MCF 10A (cell line): Measurements from ENCODE around the gene FBXW12. TPM values are rescaled to one million over a fixed set of nuclear protein-coding genes. Genes with fewer than 3 reads are reported as not detected.

Experiments used
- BruUV-seq: library from RNA; stranded (reverse); fragments of 400-500 nt; replicated peaks from 2 replicates; lab custom pipeline; 2021; lab: Mats Ljungman, UMichigan
- CTCF ChIA-PET: fragments of 300-600 bp; sonication (Branson Sonifier 250); formaldehyde crosslinking; extraction: SDS; loops from one replicate; lab custom pipeline; 2021; ENCODE audit warnings: antibody characterized with exemption, inconsistent platforms; lab: Yijun Ruan, JAX
- POLR2A ChIA-PET: fragments of 300-600, 350-650 bp; sonication (Branson Sonifier 250); formaldehyde crosslinking; extraction: SDS; loops from one replicate; lab custom pipeline; 2020; ENCODE audit warnings: antibody characterized with exemption, inconsistent platforms; lab: Yijun Ruan, JAX
- DNase-seq: peaks from one replicate; pipeline ENCODE4 v3.0.0-alpha.2; 2018; ENCODE audit not compliant: unreplicated experiment
- H3K27ac Mint-ChIP-seq: one replicate; pipeline ENCODE4 v1.8.0; 2022; ENCODE audit warnings: mild to moderate bottlenecking, low read depth, mixed read lengths; ENCODE audit not compliant: unreplicated experiment
- H3K27me3 Mint-ChIP-seq: one replicate; pipeline ENCODE4 v1.8.0; 2022; ENCODE audit warnings: mixed read lengths; ENCODE audit not compliant: insufficient read depth, unreplicated experiment
- H3K36me3 Mint-ChIP-seq: one replicate; pipeline ENCODE4 v1.8.0; 2022; ENCODE audit warnings: mild to moderate bottlenecking, moderate library complexity, mixed read lengths; ENCODE audit not compliant: insufficient read depth, unreplicated experiment
- H3K4me1 Mint-ChIP-seq: one replicate; pipeline ENCODE4 v1.8.0; 2022; ENCODE audit warnings: mixed read lengths; ENCODE audit not compliant: insufficient read depth, unreplicated experiment
- H3K4me3 Mint-ChIP-seq: one replicate; pipeline ENCODE4 v1.8.0; 2022; ENCODE audit warnings: mild to moderate bottlenecking, moderate library complexity, mixed read lengths; ENCODE audit not compliant: unreplicated experiment
- H3K9me3 Mint-ChIP-seq: one replicate; pipeline ENCODE4 v1.8.0; 2022; ENCODE audit warnings: mixed read lengths; ENCODE audit not compliant: unreplicated experiment
- CTCF ChIP-seq: fragments of 200-600 bp; IDR thresholded peaks from one replicate; pipeline ENCODE4 v1.8.0; 2022; ENCODE audit warnings: antibody characterized with exemption, mild to moderate bottlenecking; ENCODE audit not compliant: unreplicated experiment
- intact Hi-C: fragments of 100-400 bp; cut with micrococcal nuclease; formaldehyde crosslinking; loops from 2 replicates; pipeline ENCODE4 v1.14.1; 2022
- total RNA-seq: library from RNA; stranded (reverse); gene quantifications from 2 replicates; pipeline ENCODE4 v1.2.3, GENCODE V29; 2022

Gene FBXW12
- total RNA-seq, 1 experiment from 2014 or later: not detected

GRCh38 chr3:48416091-48416505 lies 44.1 kb downstream of the FBXW12 start:
- intact Hi-C loops: no loop called here
- DNase-seq: no peak
- Mint-ChIP-seq H3K4me1 (peaks cover 15% of the 10 kb centered on the region), H3K9me3 (no peaks in the 10 kb centered on the region), H3K36me3 (peaks cover 80% of the 10 kb centered on the region), H3K27ac (no peak overlapping the region), H3K4me3 (no peak overlapping the region), H3K27me3 (no peaks in the 10 kb centered on the region)
- no peak for TF ChIP-seq CTCF
- BruUV-seq: no TSS peak
- ChIA-PET POLR2A (interaction anchor here (6.4 to 22.1 kb wide), 2 partner anchors 12 to 14 kb away, joined by 65 to 749 read pairs; partner anchors contain the start of gene PLXNB1), CTCF (interaction anchor here (0.6 to 22.6 kb wide), 3 partner anchors 12 to 21 kb away, joined by 4 to 647 read pairs (median 4); partner anchors contain the start of genes CCDC51 and TMA7)

DNA sequence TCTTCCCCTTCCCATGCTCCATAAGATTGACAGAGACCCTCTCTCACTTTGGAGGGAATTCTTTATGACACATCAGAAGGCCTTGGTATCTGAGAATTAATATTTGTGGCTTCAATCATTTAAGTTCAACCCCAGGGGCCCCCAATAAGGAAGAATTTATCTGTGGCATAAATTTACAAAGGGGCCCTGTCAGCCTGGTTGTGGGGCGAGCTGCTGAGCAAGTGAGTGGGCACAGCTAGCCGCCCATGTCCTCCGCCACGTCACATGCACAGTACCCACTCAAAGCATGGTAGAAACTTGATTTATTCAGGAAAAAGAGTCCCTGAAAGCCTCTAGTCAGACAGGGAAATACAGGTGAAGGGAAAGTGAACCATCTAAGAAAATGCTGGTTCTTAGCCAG lies 44.5 kb downstream of the FBXW12 start:
- peaks cover 82% of the 10 kb centered on the region for H3K36me3 Mint-ChIP-seq
- intact Hi-C loops: no loop called here
- CTCF ChIA-PET: interaction anchor here (0.6 to 22.6 kb wide), 3 partner anchors 11 to 20 kb away, joined by 4 to 647 read pairs (median 4); partner anchors contain the start of genes CCDC51 and TMA7

GRCh38 chr3:48417529-48418108 lies 45.6 kb downstream of the FBXW12 start:
- no peak overlapping the region for H3K4me3 Mint-ChIP-seq
- no peaks in the 10 kb centered on the region for H3K9me3 Mint-ChIP-seq
- H3K27ac Mint-ChIP-seq: no peak overlapping the region
- H3K4me1 Mint-ChIP-seq: peaks cover 14% of the 10 kb centered on the region
- no peak for DNase-seq
- no TSS peak for BruUV-seq
- peaks cover 88% of the 10 kb centered on the region for H3K36me3 Mint-ChIP-seq
- intact Hi-C loops: no loop called here
- ChIA-PET POLR2A (interaction anchor here (1.2 to 22.1 kb wide), 3 partner anchors 11 to 16 kb away, joined by 4 to 749 read pairs (median 65); partner anchors contain the start of gene PLXNB1), CTCF (interaction anchor here (0.6 to 22.6 kb wide), 5 partner anchors 16 to 132 kb away, joined by 3 to 647 read pairs (median 4); partner anchors contain the start of genes CCDC51 and TMA7)
- H3K27me3 Mint-ChIP-seq: no peaks in the 10 kb centered on the region
- no peak for TF ChIP-seq CTCF

More for the DNA sequence above, 44.5 kb downstream of the FBXW12 start:
- no peak for DNase-seq
- H3K27ac Mint-ChIP-seq: no peak overlapping the region
- H3K27me3 Mint-ChIP-seq: no peaks in the 10 kb centered on the region
- no peaks in the 10 kb centered on the region for H3K9me3 Mint-ChIP-seq
- peaks cover 15% of the 10 kb centered on the region for H3K4me1 Mint-ChIP-seq
- H3K4me3 Mint-ChIP-seq: no peak overlapping the region
- TF ChIP-seq CTCF: no peak
- no TSS peak for BruUV-seq
- POLR2A ChIA-PET: interaction anchor here (1.2 to 22.1 kb wide), 3 partner anchors 9 to 15 kb away, joined by 4 to 749 read pairs (median 65); partner anchors contain the start of gene PLXNB1

GRCh38 chr3:48418140-48418539 lies 46.1 kb downstream of the FBXW12 start:
- no peaks in the 10 kb centered on the region for H3K9me3 Mint-ChIP-seq
- no peak for DNase-seq
- no peak overlapping the region for H3K27ac Mint-ChIP-seq
- CTCF ChIA-PET: interaction anchor here (1.1 to 22.6 kb wide), 4 partner anchors 16 to 131 kb away, joined by 3 to 647 read pairs (median 4); partner anchors contain the start of genes CCDC51 and TMA7
- H3K27me3 Mint-ChIP-seq: no peaks in the 10 kb centered on the region
- H3K36me3 Mint-ChIP-seq: peaks cover 88% of the 10 kb centered on the region
- no TSS peak for BruUV-seq
- intact Hi-C loops: no loop called here
- H3K4me1 Mint-ChIP-seq: peaks cover 13% of the 10 kb centered on the region
- no peak overlapping the region for H3K4me3 Mint-ChIP-seq
- POLR2A ChIA-PET: interaction anchor here (20.2 to 22.1 kb wide), 2 partner anchors 10 kb away, joined by 749 read pairs; partner anchors contain the start of gene PLXNB1
- no peak for TF ChIP-seq CTCF
